ENCODE results near the gene RNF152.

DNA sequence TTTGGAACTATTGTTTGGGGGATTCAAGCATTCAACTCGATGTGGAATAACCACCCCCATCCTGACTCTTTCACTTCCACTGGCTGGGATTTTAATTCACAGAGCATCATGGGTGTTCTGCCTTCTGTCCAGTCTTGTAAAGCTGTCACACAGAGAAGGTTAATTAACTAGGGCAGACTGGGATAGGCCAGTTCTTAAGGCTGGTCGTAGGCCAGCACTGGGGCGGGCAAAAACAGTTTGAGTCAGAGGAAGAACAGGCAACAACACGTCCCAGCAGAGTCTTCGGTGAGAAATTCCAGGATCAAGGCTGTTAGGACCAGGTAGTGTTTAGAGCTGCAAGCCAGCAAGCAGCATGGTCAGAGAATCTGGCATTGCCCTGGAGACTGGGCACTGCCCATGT lies 4.0 kb upstream of the RNF152 start:
- TF ChIP-seq, protein P1, sequence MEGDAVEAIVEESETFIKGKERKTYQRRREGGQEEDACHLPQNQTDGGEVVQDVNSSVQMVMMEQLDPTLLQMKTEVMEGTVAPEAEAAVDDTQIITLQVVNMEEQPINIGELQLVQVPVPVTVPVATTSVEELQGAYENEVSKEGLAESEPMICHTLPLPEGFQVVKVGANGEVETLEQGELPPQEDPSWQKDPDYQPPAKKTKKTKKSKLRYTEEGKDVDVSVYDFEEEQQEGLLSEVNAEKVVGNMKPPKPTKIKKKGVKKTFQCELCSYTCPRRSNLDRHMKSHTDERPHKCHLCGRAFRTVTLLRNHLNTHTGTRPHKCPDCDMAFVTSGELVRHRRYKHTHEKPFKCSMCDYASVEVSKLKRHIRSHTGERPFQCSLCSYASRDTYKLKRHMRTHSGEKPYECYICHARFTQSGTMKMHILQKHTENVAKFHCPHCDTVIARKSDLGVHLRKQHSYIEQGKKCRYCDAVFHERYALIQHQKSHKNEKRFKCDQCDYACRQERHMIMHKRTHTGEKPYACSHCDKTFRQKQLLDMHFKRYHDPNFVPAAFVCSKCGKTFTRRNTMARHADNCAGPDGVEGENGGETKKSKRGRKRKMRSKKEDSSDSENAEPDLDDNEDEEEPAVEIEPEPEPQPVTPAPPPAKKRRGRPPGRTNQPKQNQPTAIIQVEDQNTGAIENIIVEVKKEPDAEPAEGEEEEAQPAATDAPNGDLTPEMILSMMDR (conservative IDR thresholded peaks at IDR 0.05; ENCODE audit: low read depth, low read length), result no peak
- TF ChIP-seq EZH2 (IDR thresholded peaks at IDR 0.05; ENCODE audit: borderline replicate concordance, low read depth, low read length, poor library complexity, severe bottlenecking), result no peak
